NCI-H2196 treated with DMSO at 0.1 percent for 48 hours (cell line): Measurements from ENCODE around the gene PGAM5.
A peak's percentile ranks its signal among the peaks of the same experiment; 100 is the strongest.
"Not testable (repeated sequence)": the region's sequence is repeated elsewhere in the genome, so short reads cannot be mapped to it uniquely, and the experiment has no call there.

Source experiments
- DNase-seq: peaks from one replicate; lab custom pipeline; 2025; ENCODE audit not compliant: unreplicated experiment; lab: John Stamatoyannopoulos, UW

Gene PGAM5

GRCh38 chr12:132741620-132742019 lies 31.0 kb downstream of the PGAM5 start:
- no peak for DNase-seq

GRCh38 chr12:132743831-132744230 lies 33.2 kb downstream of the PGAM5 start:
- no peak for DNase-seq

DNA sequence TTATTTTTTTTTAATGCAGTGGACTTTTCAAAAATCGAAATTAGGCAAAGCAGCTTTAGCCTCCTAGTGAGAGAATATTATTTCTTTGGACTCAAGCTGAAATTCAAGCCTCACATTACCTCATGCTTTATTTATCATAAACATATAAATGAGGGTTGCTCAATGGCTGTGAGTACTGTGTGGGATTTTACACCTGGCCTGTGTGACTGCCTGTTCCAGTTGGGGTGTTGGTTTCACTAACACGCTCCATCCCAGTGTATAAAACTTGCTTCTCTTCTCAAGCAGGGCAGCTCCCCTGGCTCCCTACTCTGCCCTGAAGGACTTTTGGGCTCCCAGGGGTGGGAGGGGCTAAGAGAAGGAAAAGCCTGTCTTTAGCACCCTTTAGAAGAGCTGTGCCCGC lies 36.0 kb downstream of the PGAM5 start:
- peak; percentile 40 for DNase-seq

GRCh38 chr12:132747395-132747794 lies 36.8 kb downstream of the PGAM5 start:
- no peak for DNase-seq

DNA sequence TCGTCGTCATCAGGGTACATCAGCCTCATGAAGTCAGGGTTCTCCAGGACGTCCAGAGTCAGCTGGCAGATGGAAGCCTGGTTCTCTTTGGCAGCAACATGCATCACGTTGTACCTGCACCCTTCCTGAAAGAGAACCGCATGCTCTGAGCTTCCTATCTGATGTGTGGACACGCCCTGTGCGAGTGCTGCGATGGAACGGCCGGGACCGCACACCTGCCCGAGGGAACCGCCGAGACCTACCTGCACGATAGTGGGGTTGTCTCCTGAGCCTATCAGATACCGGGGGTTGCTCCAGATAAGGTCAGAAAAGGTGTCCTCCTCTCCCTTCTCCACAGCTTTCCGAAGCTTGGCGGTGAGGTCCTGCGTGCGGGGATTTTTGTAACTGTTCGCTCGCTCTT lies 37.3 kb downstream of the PGAM5 start:
- DNase-seq = no peak

DNA sequence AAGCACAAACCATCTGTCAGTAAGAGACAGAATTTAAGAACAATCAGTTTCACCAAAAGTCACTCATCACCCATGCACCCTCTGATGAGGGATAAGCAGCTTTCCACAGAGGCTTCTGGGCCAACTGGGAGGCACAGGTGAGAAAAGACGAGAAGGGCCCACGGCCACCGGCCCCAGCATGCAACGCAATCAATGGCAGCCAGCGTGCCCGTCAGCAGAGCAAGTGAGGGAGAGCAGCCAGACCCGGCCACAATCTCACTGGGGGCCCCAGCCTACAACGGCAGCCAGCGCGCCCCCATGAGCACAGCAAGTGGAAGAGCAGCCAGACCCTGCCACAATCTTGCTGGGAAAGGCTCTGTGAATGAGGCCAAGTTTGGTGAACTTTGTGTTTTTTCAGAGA lies 37.7 kb downstream of the PGAM5 start:
- no peak for DNase-seq

DNA sequence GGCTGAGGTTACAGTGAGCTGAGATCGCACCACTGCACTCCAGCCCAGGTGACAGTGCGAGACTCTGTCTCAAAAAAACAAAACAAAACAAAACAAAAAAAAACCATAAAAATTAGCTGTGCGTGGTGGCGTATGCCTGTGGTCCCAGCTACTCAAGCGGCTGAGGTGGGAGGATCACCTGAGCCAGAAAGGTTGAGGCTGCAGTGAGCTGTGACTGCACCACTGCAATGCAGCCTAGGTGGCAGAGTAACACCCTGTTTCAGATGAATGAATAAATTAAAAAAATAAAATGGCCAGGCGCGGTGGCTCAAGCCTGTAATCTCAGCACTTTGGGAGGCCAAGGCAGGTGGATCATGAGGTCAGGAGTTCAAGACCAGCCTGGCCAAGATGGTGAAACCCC lies 43.0 kb downstream of the PGAM5 start:
- DNase-seq = not testable (repeated sequence)

DNA sequence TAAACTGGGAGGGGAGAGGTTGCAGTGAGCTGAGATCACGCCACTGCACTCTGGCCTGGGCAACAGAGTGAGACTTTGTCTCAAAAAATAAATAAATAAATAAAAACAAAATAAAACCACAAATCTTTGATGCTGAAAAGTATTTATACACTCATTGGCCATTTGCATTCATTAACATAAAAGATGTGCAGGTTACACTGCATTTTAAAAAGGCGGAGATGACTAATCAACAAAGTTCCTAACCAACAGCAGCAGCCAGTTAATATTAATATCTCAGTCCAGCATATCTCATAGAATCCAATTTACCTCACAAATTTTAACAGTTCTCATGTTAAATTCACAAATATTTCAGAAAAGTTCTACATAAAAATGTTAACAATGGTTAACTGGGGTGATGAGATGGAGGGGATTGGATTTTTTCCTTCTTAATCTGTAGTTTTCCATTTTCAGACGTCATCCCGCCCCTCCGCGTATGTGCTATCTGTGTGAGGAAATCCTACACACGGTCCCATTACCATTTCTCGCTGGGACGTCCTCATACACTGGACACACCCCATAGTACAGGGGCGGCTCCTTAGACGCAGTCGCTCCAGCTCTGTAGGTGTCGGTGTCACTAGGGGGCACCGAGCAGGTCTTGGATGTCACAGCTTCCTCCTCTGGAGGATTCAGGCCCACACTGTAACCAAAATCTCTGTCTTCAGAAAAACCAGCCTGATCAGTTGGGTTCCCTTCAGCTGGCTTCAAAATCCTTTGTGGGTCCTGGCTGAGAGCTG lies 43.7 kb downstream of the PGAM5 start:
- no peak for DNase-seq

DNA sequence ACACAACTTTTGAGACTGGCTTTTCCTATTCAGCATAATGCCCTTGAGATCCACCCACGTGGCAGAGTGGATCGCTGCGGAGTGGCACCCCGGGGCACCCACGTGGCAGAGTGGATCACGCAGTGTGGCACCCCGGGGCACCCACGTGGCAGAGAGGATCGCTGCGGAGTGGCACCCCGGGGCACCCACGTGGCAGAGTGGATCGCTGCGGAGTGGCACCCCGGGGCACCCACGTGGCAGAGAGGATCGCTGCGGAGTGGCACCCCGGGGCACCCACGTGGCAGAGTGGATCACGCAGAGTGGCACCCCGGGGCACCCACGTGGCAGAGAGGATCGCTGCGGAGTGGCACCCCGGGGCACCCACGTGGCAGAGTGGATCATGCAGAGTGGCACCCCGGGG lies 48.2 kb downstream of the PGAM5 start:
- DNase-seq = not testable (repeated sequence)

- no peak for DNase-seq
Measured at GRCh38 chr12:132759359-132759758, 48.7 kb downstream of the PGAM5 start.

DNA sequence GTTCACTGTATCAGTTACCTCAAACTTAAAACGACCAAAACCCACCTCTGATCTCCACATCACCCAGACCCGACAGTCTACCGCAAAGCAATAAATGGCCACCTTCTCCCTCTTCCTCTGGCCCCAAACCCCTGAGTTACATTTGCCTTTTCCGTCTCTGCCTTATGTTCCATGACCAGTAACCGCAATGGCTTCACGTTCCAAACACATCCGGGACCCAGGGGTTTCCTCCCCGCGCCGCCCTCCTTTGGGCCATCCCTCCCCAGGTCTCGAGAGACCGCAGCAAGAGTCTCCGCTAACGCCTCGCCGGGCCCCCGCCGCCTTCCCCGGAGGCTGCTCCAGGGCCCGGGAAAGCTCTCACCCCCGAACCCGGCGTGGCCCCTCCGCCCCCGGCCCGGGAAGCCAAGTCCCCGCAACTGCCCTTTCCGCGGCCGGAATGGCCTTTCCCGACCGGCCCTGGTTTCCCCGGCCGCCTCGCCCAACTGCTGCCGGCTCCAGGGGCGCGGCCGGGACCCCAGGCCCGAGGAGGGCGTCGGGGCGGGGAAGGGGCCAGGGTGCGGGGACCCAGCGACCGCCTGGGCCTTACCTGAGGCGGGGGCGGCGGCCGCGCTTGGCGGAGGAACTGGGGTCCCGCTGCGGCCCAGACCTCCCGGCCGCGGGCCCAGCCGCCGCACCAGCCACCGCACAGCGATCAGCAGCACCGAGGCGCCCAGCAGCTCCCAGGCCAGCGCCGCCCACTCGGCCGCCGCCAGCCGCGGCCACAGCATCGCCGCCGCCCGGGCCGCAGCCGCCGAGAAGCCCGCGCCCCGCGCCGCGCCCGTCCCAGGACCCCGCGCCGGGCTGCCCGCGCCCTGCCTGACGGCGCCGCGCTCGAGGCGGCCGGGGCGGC lies 50.6 kb downstream of the PGAM5 start, which contains the start of gene ANKLE2:
Gene ANKLE2 (minus strand): TSS at position 801 of the 889 bp plus-strand sequence. CDS start 34 bp downstream, at position 767.
- DNase-seq = no peak

DNA sequence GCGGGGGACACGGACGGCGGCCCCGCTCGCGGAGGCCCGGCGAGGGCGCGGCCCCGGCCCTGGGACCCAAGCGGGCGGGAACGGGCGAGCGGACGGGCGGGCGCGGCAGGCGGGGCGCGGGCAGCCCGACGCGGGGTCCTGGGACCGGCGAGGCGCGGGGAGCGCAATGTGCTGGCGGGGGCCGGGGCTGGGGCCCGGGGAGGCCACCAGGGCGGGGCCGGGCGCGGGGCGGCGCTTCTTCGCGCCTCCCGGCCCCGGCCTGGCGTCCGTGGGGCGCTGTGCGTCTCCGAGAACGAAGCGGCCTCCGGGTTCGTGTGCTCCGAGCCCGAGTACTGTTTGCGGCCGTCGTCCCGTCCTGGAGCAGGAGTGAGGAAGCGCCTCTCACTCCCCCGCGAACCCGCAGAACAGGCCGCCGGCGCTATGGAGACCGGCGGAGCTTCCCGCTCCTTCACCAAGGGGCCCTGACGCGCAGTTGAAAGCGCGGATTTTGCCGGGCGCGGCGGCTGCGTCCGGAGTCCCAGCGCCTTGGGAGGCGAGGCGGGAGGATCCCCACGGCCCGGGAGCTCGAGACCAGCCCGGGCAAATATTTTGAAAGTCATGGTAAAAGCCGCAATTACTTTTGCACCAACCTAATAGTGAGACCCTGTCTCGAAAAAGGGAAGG lies 51.4 kb downstream of the PGAM5 start:
- DNase-seq = peak; percentile 70

DNA sequence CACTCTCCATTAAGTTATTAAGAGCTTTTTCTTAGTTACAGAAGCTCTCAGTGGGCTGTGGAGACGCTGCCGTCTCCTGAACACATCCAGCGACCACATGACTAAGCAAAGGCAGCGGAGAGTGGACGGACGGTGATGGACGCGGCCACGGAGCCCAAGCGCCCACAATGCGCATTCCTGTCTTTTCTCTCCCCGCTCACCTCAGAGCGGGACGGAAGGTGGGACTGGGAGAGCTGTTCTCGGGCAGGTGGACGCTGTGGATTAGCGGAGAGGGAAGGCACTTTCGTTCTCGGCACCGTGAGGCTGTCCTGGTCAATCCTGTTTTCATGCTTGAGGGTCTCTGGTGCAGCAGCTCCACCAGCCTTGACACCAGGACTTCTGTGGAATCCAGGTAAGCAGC lies 53.6 kb downstream of the PGAM5 start:
- no peak for DNase-seq

- DNase-seq = no peak
Measured at GRCh38 chr12:132765361-132765760, 54.7 kb downstream of the PGAM5 start.

- no peak for DNase-seq
Measured at GRCh38 chr12:132766380-132767085, 55.9 kb downstream of the PGAM5 start.

DNA sequence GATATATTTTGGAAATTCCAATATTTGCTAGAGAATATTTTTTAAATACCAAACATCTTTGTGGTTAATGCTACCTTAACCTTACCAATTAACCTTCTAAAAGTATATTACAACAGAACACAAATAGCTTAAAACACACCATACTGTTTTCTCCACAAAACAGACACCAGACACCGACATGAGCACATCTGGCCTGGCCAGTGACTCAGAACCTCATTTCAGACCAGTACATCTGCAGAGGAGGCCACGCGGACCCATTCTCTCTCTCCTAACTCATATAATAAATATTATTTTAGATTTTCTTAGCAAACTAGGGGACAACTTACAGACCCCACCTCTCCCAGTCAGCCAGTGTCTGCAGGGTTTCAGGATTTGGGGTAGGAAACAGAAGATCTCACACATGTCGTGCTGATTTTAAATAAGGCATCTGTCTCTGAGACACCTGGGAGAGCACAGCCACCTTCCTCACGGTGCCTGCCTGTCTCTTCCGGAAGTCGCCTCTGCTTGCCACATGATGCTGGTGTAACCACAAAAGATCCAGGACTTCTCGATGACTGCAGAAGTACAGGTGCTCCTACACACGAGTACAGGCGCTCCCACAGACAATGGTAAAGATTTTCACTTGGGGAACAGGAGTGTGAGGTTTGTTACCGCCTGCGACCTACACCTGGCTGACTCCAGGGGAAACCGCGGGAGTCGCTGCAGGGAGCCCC lies 60.6 kb downstream of the PGAM5 start:
- no peak for DNase-seq
